ENCODE results near the gene PBXIP1. TPM values are rescaled to one million over a fixed set of nuclear protein-coding genes. Genes with fewer than 3 reads are reported as not detected.

Gene PBXIP1
- total and polyA plus RNA-seq, 2 of the 13 experiments (the other 11 are each of a cell fraction or from before 2014, with no cell fraction given), result 16.3 to 31.9 TPM

GRCh38 chr1:154994591-154994990 lies 38.7 kb upstream of the PBXIP1 start:
- 80% methylated on average over 3 of the region's 3 CpGs for WGBS (ENCODE audit: low lambda C conversion rate)
- no peak overlapping the region for H2AFZ ChIP-seq (ENCODE audit: low read length)
- intact Hi-C loops (cut with micrococcal nuclease; ENCODE audit: unreplicated experiment), result no loop called here
- no peaks in the 10 kb centered on the region for H3K27me3 ChIP-seq (ENCODE audit: control insufficient read depth in 1 of 2, insufficient read depth in 2 of 2, low read length in 2 of 2)
- TF ChIP-seq ZNF20 (CRISPR knock-in tag; IDR thresholded peaks at IDR 0.05), result no peak
- TF ChIP-seq AKAP8 (CRISPR knock-in tag; IDR thresholded peaks at IDR 0.05), result peak; percentile 51; the same call in 1 of the 2 replicates
- no peak for TF ChIP-seq MTA3 (CRISPR knock-in tag; IDR thresholded peaks at IDR 0.05)
- FAIRE-seq, result no peak
- POLR2A ChIA-PET, result interaction anchor here (0.9 to 4.2 kb wide), 6 partner anchors 11 to 90 kb away, joined by 3 to 34 read pairs (median 6); partner anchors contain the start of genes FLAD1, PBXIP1, PYGO2 and SHC1
- H3K4me1 ChIP-seq (ENCODE audit: insufficient read depth, low read length), result peaks cover 14% of the 10 kb centered on the region
- in situ Hi-C loops (cut with HindIII; ENCODE audit: extremely low pct_ligation_motif_present, low pct_unique_long_range_greater_than_20kb), result no loop called here
- no peak for ATAC-seq
- no peak overlapping the region for H3K9ac ChIP-seq (ENCODE audit: insufficient read depth, low read depth, low read length)
- BruUV-seq (replicated peaks), result no TSS peak
- H3K9me3 ChIP-seq (ENCODE audit: low read length), result no peaks in the 10 kb centered on the region
- CTCF ChIA-PET (ENCODE audit: low intra/inter-chr PET ratio, low total read pairs), result no interaction called here
- H3K4me3 ChIP-seq (replicated peaks in 1 of 3; ENCODE audit: insufficient read depth in 1 of 3, low read depth in 2 of 3, low read length in 3 of 3), result no peak overlapping the region
- no peak overlapping the region for H3K27ac ChIP-seq (ENCODE audit: extremely low read length, insufficient read depth, low read length)
- H4K20me1 ChIP-seq (ENCODE audit: insufficient read depth, low read length), result no peaks in the 10 kb centered on the region
- H3K4me2 ChIP-seq (ENCODE audit: low read depth, low read length), result no peak overlapping the region
- no peaks in the 10 kb centered on the region for H3K79me2 ChIP-seq (ENCODE audit: insufficient read depth, low read length)
- peaks cover 2% of the 10 kb centered on the region in 2 experiments; a peak in 1 of 5 replicates for H3K36me3 ChIP-seq (replicated peaks in 1 of 2; ENCODE audit: control insufficient read depth in 1 of 2, insufficient read depth in 2 of 2, low read length in 2 of 2)
- no peak for DNase-seq (ENCODE audit: low spot score)

- no peak overlapping the region for H3K9ac ChIP-seq (ENCODE audit: insufficient read depth, low read depth, low read length)
- no peaks in the 10 kb centered on the region for H3K27me3 ChIP-seq (ENCODE audit: control insufficient read depth in 1 of 2, insufficient read depth in 2 of 2, low read length in 2 of 2)
- peaks cover 14% of the 10 kb centered on the region for H3K4me1 ChIP-seq (ENCODE audit: insufficient read depth, low read length)
- TF ChIP-seq HNF1B (CRISPR knock-in tag; IDR thresholded peaks at IDR 0.05), result no peak
- no peak for TF ChIP-seq TBL1XR1 (IDR thresholded peaks at IDR 0.05; ENCODE audit: borderline replicate concordance, low read length, partially characterized antibody)
- peak; percentile 63; the same call in 1 of the 2 replicates for TF ChIP-seq AKAP8 (CRISPR knock-in tag; IDR thresholded peaks at IDR 0.05)
- TF ChIP-seq AFF4 (CRISPR knock-in tag; IDR thresholded peaks at IDR 0.05), result no peak
- no peak for TF ChIP-seq MED1 (CRISPR knock-in tag; IDR thresholded peaks at IDR 0.05)
- no peak for ATAC-seq
- in situ Hi-C loops (cut with HindIII; ENCODE audit: extremely low pct_ligation_motif_present, low pct_unique_long_range_greater_than_20kb), result no loop called here
- H3K79me2 ChIP-seq (ENCODE audit: insufficient read depth, low read length), result no peaks in the 10 kb centered on the region
- no peak overlapping the region for H2AFZ ChIP-seq (ENCODE audit: low read length)
- H4K20me1 ChIP-seq (ENCODE audit: insufficient read depth, low read length), result no peaks in the 10 kb centered on the region
- no peak overlapping the region for H3K27ac ChIP-seq (ENCODE audit: extremely low read length, insufficient read depth, low read length)
- H3K4me2 ChIP-seq (ENCODE audit: low read depth, low read length), result no peak overlapping the region
- ChIA-PET CTCF (ENCODE audit: low intra/inter-chr PET ratio, low total read pairs) (no interaction called here), POLR2A (interaction anchor here (0.9 to 4.2 kb wide), 6 partner anchors 10 to 91 kb away, joined by 3 to 34 read pairs (median 6); partner anchors contain the start of genes FLAD1, PBXIP1, PYGO2 and SHC1)
- no peak overlapping the region for H3K4me3 ChIP-seq (replicated peaks in 1 of 3; ENCODE audit: insufficient read depth in 1 of 3, low read depth in 2 of 3, low read length in 3 of 3)
- FAIRE-seq, result no peak
- peaks cover 2 to 5% of the 10 kb centered on the region in 2 experiments; a peak in 2 of 5 replicates for H3K36me3 ChIP-seq (replicated peaks in 1 of 2; ENCODE audit: control insufficient read depth in 1 of 2, insufficient read depth in 2 of 2, low read length in 2 of 2)
- no TSS peak for BruUV-seq (replicated peaks)
- 73% methylated on average over 1 of the region's 1 CpG for WGBS (ENCODE audit: low lambda C conversion rate)
- no peak for DNase-seq (ENCODE audit: low spot score)
- intact Hi-C loops (cut with micrococcal nuclease; ENCODE audit: unreplicated experiment), result no loop called here
- no peaks in the 10 kb centered on the region for H3K9me3 ChIP-seq (ENCODE audit: low read length)
Observed at GRCh38 chr1:154994269-154994587, 38.3 kb upstream of the PBXIP1 start.
